K562 (cell line): ENCODE data around the gene RSPH6A. TPM values are rescaled to one million over a fixed set of nuclear protein-coding genes. Genes with fewer than 3 reads are reported as not detected.
A peak's percentile ranks its signal among the peaks of the same experiment; 100 is the strongest.

Experiments used
- ATAC-seq: fragments of 200-7000 bp; cut with Tn5 transposase; 3 replicates; pipeline ENCODE4 v1.9.1; 2020; ENCODE audit warnings: moderate library complexity
- BruUV-seq: library from RNA; stranded (reverse); fragments of 400-500 nt; replicated peaks from 2 replicates; lab custom pipeline; 2021; lab: Mats Ljungman, UMichigan
- CTCF ChIA-PET: fragments of 300-600 bp; formaldehyde crosslinking; extraction: SDS; loops from one replicate; lab custom pipeline; 2021; ENCODE audit warnings: low intra/inter-chr PET ratio; lab: Yijun Ruan, JAX
- POLR2A ChIA-PET: fragments of 300-600, 350-650 bp; sonication (Branson Sonifier 250); formaldehyde crosslinking; extraction: SDS; loops from one replicate; lab custom pipeline; 2021; ENCODE audit warnings: antibody characterized with exemption, inconsistent platforms; lab: Yijun Ruan, JAX
- DNase-seq, 4 experiments: peaks; one replicate each; pipeline versions ENCODE4 v3.0.0 to v3.0.0-alpha.2; 2011 to 2018; ENCODE audit warnings: low spot score in 3 of 4, mixed read lengths in 3 of 4; ENCODE audit errors: extremely low read depth in 1 of 4
- FAIRE-seq: peaks from 2 replicates; lab custom pipeline; 2011; peaks lifted over from hg19 to GRCh38; lab: Jason Lieb, UNC
- H2AFZ ChIP-seq: 2 replicates; pipeline ENCODE4 v1.6.0; 2011; ENCODE audit warnings: low read depth, low read length, control low read depth, inconsistent platforms
- H3K27ac ChIP-seq: fragments of 200-600 bp; 3 replicates; pipeline ENCODE4 v1.8.0; 2011; ENCODE audit warnings: low read depth, mild to moderate bottlenecking, control low read depth, inconsistent platforms, low read length, moderate library complexity, mixed read lengths; ENCODE audit errors: extremely low read depth
- H3K27me3 ChIP-seq, 2 experiments: fragments of 300-600 bp in 1 of 2; 2 replicates in 1 of 2; 3 replicates in 1 of 2; pipeline versions ENCODE4 v1.6.0 to v1.8.0; 2011; ENCODE audit warnings: inconsistent platforms in 2 of 2, low read length in 2 of 2, mild to moderate bottlenecking in 1 of 2, mixed read lengths in 1 of 2, moderate library complexity in 1 of 2; ENCODE audit not compliant: control insufficient read depth in 2 of 2, insufficient read depth in 2 of 2
- H3K36me3 ChIP-seq: fragments of 300-600 bp; 3 replicates; pipeline ENCODE4 v1.8.0; 2011; ENCODE audit warnings: mild to moderate bottlenecking, low read length, inconsistent platforms; ENCODE audit not compliant: control insufficient read depth, insufficient read depth
- H3K4me1 ChIP-seq, 2 experiments: fragments of 200-600 bp in 1 of 2; replicated peaks in 1 of 2; 2 replicates in 1 of 2; 3 replicates in 1 of 2; pipeline versions ENCODE4 v1.5.1 to v1.8.0; 2011; ENCODE audit warnings: inconsistent platforms in 2 of 2, low read length in 2 of 2, mild to moderate bottlenecking in 1 of 2, mixed read lengths in 1 of 2, moderate library complexity in 1 of 2; ENCODE audit not compliant: control insufficient read depth in 2 of 2, insufficient read depth in 2 of 2
- H3K4me2 ChIP-seq: 2 replicates; pipeline ENCODE4 v1.6.1; 2011; ENCODE audit warnings: low read length, control low read depth, inconsistent platforms, mixed read lengths; ENCODE audit not compliant: insufficient read depth
- H3K4me3 ChIP-seq: fragments of 200-600 bp; sonication (generic), shearing (Covaris generic); 2 replicates; pipeline ENCODE4 v1.5.1; 2016; ENCODE audit warnings: control low read depth, inconsistent platforms
- H3K79me2 ChIP-seq: fragments of 200-600 bp; 3 replicates; pipeline ENCODE4 v1.8.0; 2011; ENCODE audit warnings: low read length, inconsistent platforms; ENCODE audit not compliant: control insufficient read depth, insufficient read depth
- H3K9ac ChIP-seq, 2 experiments: 2 replicates each; pipeline versions ENCODE4 v1.6.0 to v1.6.1; 2011; ENCODE audit warnings: low read depth in 2 of 2, low read length in 2 of 2, control low read depth in 1 of 2, inconsistent platforms in 1 of 2, mild to moderate bottlenecking in 1 of 2, mixed read lengths in 1 of 2; ENCODE audit not compliant: insufficient read depth in 1 of 2
- H3K9me1 ChIP-seq: one replicate; pipeline ENCODE4 v1.6.0; 2011; ENCODE audit warnings: inconsistent platforms, mild to moderate bottlenecking, low read length, moderate library complexity; ENCODE audit not compliant: control insufficient read depth, insufficient read depth
- H3K9me3 ChIP-seq: replicated peaks from 2 replicates; pipeline ENCODE4 v1.5.1; 2011; ENCODE audit warnings: low read depth, low read length, inconsistent platforms; ENCODE audit not compliant: control insufficient read depth, insufficient read depth
- H4K20me1 ChIP-seq: replicated peaks from 2 replicates; pipeline ENCODE4 v1.6.1; 2011; ENCODE audit warnings: low read length, inconsistent platforms, mixed read lengths; ENCODE audit not compliant: control insufficient read depth, insufficient read depth
- ADNP ChIP-seq: fragments of 200-800 bp; sonication (Bioruptor generic); IDR thresholded peaks from 2 replicates; pipeline ENCODE4 v1.6.1; 2016; ENCODE audit warnings: missing genetic modification characterization, missing compliant biosample characterization
- CHD4 ChIP-seq: fragments of 200-600 bp; sonication (generic); IDR thresholded peaks from 3 replicates; pipeline ENCODE4 v1.6.1; 2012; ENCODE audit warnings: low read depth, mild to moderate bottlenecking, mixed read lengths, low read length, inconsistent platforms; ENCODE audit not compliant: insufficient read depth, insufficient replicate concordance, poor library complexity, severe bottlenecking
- COPS2 ChIP-seq: fragments of 450-650 bp; conservative IDR thresholded peaks from 2 replicates; pipeline ENCODE4 v1.6.1; 2016; ENCODE audit warnings: mild to moderate bottlenecking, moderate library complexity
- HMG20A ChIP-seq: fragments of 450-650 bp; formaldehyde crosslinking; conservative IDR thresholded peaks from 2 replicates; pipeline ENCODE4 v1.4.0; 2020; ENCODE audit warnings: mild to moderate bottlenecking, mixed read lengths
- KDM2B ChIP-seq: fragments of 250-450 bp; sonication (Bioruptor Pico); IDR thresholded peaks from 2 replicates; pipeline ENCODE4 v1.8.0; 2021; ENCODE audit warnings: mild to moderate bottlenecking, moderate library complexity
- KLF13 ChIP-seq: fragments of 450-650 bp; IDR thresholded peaks from 2 replicates; pipeline ENCODE4 v1.6.1; 2016; ENCODE audit warnings: missing genetic modification characterization, low read depth, mild to moderate bottlenecking, missing compliant biosample characterization, moderate library complexity, borderline replicate concordance
- MBD1 ChIP-seq: fragments of 250-450 bp; sonication (Bioruptor Pico); IDR thresholded peaks from 2 replicates; pipeline ENCODE4 v1.8.0; 2022; ENCODE audit warnings: inconsistent platforms
- RHOXF2B ChIP-seq: fragments of 250-450 bp; sonication (Bioruptor Pico); conservative IDR thresholded peaks from 2 replicates; pipeline ENCODE4 v1.5.1; 2021
- SIRT6 ChIP-seq: IDR thresholded peaks from one replicate; pipeline ENCODE4 v1.6.1; 2012; ENCODE audit warnings: low read depth, mild to moderate bottlenecking, control low read depth, inconsistent platforms, low read length, moderate library complexity
- ZBTB26 ChIP-seq: fragments of 450-650 bp; formaldehyde crosslinking; IDR thresholded peaks from 2 replicates; pipeline ENCODE4 v1.4.0; 2022; ENCODE audit warnings: missing genetic modification characterization
- ZNF134 ChIP-seq: fragments of 250-450 bp; sonication (Bioruptor Pico); conservative IDR thresholded peaks from 2 replicates; pipeline ENCODE4 v1.4.0; 2020
- ZNF408 ChIP-seq: fragments of 250-450 bp; sonication (Bioruptor Pico); IDR thresholded peaks from 2 replicates; pipeline ENCODE4 v1.4.0; 2020; ENCODE audit warnings: low read depth, mild to moderate bottlenecking, moderate library complexity
- WGBS: fragments of 100-300 bp; shearing (Covaris generic); methylation state at CpG from one replicate; pipeline ENCODE4 v1.1.6; 2016; ENCODE audit warnings: low coverage, mixed read lengths; ENCODE audit not compliant: insufficient coverage; ENCODE audit errors: missing lambda C conversion rate; 5-methylcytosine and 5-hydroxymethylcytosine counted together
- in situ Hi-C: fragments of 300-500 bp; cut with MboI; formaldehyde crosslinking; loops from 4 replicates; pipeline ENCODE4 v1.15.0; 2018; ENCODE audit warnings: inconsistent platforms, mixed read lengths
- intact Hi-C: fragments of 100-400 bp; cut with micrococcal nuclease; formaldehyde crosslinking; loops from 2 replicates; pipeline ENCODE4 v1.14.2; 2022
- polyA plus RNA-seq, 8 experiments: library from polyadenylated mRNA; depleted of rRNA in 4 of 8; stranded (reverse) in 5 of 8; unstranded in 3 of 8; fragments of >200 nt; fragmentation: Nextera tagmentation in 2 of 8; fragmentation: Illumina TruSeq in 1 of 8; extraction: Ambion mirVana in 2 of 8; extraction: Trizol in 1 of 8; gene quantifications; 2 replicates each; pipeline versions ENCODE4 v1.2.1 to v1.2.3, GENCODE V29; 2011 to 2014; ENCODE audit warnings: inconsistent platforms in 1 of 8, missing spikeins in 1 of 8
- total RNA-seq, 7 experiments: library from RNA; depleted of rRNA in 6 of 7; stranded (reverse); fragments of >200 nt in 6 of 7; fragmentation: Illumina TruSeq in 2 of 7; extraction: Trizol in 2 of 7; gene quantifications; 2 replicates each; pipeline versions ENCODE4 v1.2.1 to v1.2.3, GENCODE V29; 2011 to 2021; ENCODE audit warnings: low replicate concordance in 1 of 7
- TF ChIP-seq, protein P1 (sequence below): fragments of 200-400 bp; formaldehyde crosslinking; IDR thresholded peaks from 2 replicates; pipeline ENCODE4 v1.6.1; 2017; ENCODE audit warnings: mild to moderate bottlenecking, low read depth, low read length, moderate library complexity
- TF ChIP-seq, protein P2 (sequence below): fragments of 250-450 bp; sonication (Bioruptor Pico); IDR thresholded peaks from 2 replicates; pipeline ENCODE4 v1.9.0; 2021; ENCODE audit warnings: mild to moderate bottlenecking

Gene RSPH6A
- total and polyA plus RNA-seq, 9 of the 15 experiments (the other 6 are each of a cell fraction or from before 2014, with no cell fraction given) = 0.03 to 0.15 (median 0.07) TPM; not detected in 5

DNA sequence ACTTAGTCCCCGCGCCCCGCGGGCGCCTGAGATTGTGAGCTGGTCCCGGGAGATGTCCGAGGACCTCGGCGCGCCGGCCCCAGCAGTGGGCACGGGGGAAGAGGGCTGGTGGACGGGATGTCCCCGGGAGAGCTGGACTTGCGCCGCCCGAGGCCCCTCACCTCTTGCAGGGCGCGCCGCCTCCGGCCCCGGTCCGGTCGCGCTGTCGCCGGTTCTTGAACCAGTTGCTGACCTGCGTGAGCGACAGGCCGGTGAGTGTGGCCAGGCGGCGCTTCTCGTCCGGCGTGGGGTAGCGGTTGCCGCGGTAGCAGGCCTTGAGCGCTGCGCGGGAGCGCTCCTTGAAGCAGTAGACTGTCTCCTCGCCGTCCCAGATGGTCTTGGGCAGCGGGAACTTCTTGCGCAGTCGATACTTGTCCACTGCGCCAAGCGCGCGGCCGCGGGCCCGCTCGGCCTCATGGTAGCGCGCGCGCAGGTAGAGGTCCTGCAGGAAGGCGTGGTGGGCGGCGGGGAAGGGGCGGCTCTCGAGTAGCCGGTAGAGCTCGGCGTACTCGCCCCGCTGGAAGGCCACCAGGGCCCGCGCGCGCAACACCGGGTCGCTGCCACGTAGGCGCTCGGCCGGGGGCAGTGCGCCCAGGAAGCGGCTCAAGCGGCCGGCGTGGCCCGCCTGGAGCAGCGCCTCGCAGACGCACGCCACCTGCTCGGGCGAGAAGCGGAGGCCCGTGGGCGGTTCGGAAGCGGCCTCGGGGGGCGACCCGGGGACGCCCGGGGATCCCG, 47.0 kb downstream of the RSPH6A start:
- H3K9ac ChIP-seq = peak overlapping the region; percentile 69 to 98
- WGBS = under 1% methylated on average over 44 of the region's 102 CpGs
- peak; percentile 2 for ATAC-seq
- no peaks in the 10 kb centered on the region for H3K27me3 ChIP-seq
- CTCF ChIA-PET = interaction anchor here (0.6 kb wide), 1 partner anchor 118 kb away, joined by 3 read pairs; the partner anchor contains the start of gene IRF2BP1
- peak overlapping the region; percentile 88 for H3K4me2 ChIP-seq
- H3K9me1 ChIP-seq = no peaks in the 10 kb centered on the region
- peak overlapping the region; percentile 77 for H3K27ac ChIP-seq
- peaks cover 17% of the 10 kb centered on the region; the same call in 2 of the 3 replicates for H3K79me2 ChIP-seq
- no peaks in the 10 kb centered on the region for H3K9me3 ChIP-seq
- peak overlapping the region; percentile 56 for H3K4me3 ChIP-seq
- peak overlapping the region; percentile 87 for H2AFZ ChIP-seq
- H3K36me3 ChIP-seq = peaks cover 4% of the 10 kb centered on the region; the same call in 1 of the 3 replicates
- H4K20me1 ChIP-seq = no peaks in the 10 kb centered on the region
- POLR2A ChIA-PET = interaction anchor here (0.6 to 5.9 kb wide), 8 partner anchors 11 to 364 kb away, joined by 3 to 70 read pairs (median 4); partner anchors contain the start of gene DMPK
- TSS peak; percentile 56 for BruUV-seq
- in situ Hi-C loops (no loop called here), intact Hi-C loops (no loop called here)
- peak; percentile 26 for FAIRE-seq
- H3K4me1 ChIP-seq = peaks cover 10 to 89% of the 10 kb centered on the region in 2 experiments; a peak in 4 of 5 replicates
- peak; percentile 41 to 80 (median 66) for DNase-seq
- TF ChIP-seq KLF13 = no peak
- TF ChIP-seq ADNP (tag) = no peak
- TF ChIP-seq CHD4 = no peak
- no peak for TF ChIP-seq RHOXF2B (CRISPR knock-in tag)
- TF ChIP-seq, protein P1, sequence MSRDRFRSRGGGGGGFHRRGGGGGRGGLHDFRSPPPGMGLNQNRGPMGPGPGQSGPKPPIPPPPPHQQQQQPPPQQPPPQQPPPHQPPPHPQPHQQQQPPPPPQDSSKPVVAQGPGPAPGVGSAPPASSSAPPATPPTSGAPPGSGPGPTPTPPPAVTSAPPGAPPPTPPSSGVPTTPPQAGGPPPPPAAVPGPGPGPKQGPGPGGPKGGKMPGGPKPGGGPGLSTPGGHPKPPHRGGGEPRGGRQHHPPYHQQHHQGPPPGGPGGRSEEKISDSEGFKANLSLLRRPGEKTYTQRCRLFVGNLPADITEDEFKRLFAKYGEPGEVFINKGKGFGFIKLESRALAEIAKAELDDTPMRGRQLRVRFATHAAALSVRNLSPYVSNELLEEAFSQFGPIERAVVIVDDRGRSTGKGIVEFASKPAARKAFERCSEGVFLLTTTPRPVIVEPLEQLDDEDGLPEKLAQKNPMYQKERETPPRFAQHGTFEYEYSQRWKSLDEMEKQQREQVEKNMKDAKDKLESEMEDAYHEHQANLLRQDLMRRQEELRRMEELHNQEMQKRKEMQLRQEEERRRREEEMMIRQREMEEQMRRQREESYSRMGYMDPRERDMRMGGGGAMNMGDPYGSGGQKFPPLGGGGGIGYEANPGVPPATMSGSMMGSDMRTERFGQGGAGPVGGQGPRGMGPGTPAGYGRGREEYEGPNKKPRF = no peak
- no peak for TF ChIP-seq ZBTB26
- no peak for TF ChIP-seq COPS2
- TF ChIP-seq, protein P2, sequence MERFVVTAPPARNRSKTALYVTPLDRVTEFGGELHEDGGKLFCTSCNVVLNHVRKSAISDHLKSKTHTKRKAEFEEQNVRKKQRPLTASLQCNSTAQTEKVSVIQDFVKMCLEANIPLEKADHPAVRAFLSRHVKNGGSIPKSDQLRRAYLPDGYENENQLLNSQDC = no peak
- no peak for TF ChIP-seq KDM2B (CRISPR knock-in tag)
- no peak for TF ChIP-seq MBD1 (CRISPR knock-in tag)
- TF ChIP-seq ZNF134 (CRISPR knock-in tag) = no peak
- TF ChIP-seq ZNF408 (CRISPR knock-in tag) = no peak
- TF ChIP-seq SIRT6 = no peak
- no peak for TF ChIP-seq HMG20A (CRISPR knock-in tag)
